ENCODE results near the gene MSH6.

- TF ChIP-seq REST (IDR thresholded peaks at IDR 0.05; ENCODE audit: borderline replicate concordance) (no peak), RAD21 (conservative IDR thresholded peaks at IDR 0.05) (no peak), EP300 (conservative IDR thresholded peaks at IDR 0.05; ENCODE audit: poor library complexity, severe bottlenecking) (no peak), CTCF (IDR thresholded peaks at IDR 0.05; ENCODE audit: poor library complexity, severe bottlenecking) (no peak), TAF1 (IDR thresholded peaks at IDR 0.05; ENCODE audit: low read depth) (no peak)
Measured at GRCh38 chr2:47811668-47812067, 28.7 kb downstream of the MSH6 start.

Data from neural cell (in vitro differentiated cells).